Activated T-cell treated with anti-CD3 and anti-CD28 coated beads, Interleukin-2, amount 50 U/mL, for 4 hours (primary cell): Measurements from ENCODE around the gene LCOR. TPM values are rescaled to one million over a fixed set of nuclear protein-coding genes. Genes with fewer than 3 reads are reported as not detected.
"Not testable (repeated sequence)": the region's sequence is repeated elsewhere in the genome, so short reads cannot be mapped to it uniquely, and the experiment has no call there.

ENCODE experiments used
- ATAC-seq, 2 donors: fragments of 200-7000 bp; cut with Tn5 transposase; one replicate each; pipeline ENCODE4 v1.10.0; 2021
- DNase-seq: peaks from one replicate; pipeline ENCODE4 v3.0.0-alpha.2; 2020
- H3K27me3 Mint-ChIP-seq: one replicate; pipeline ENCODE4 v1.8.0; 2021; ENCODE audit warnings: low read depth, mixed read lengths
- H3K36me3 Mint-ChIP-seq: one replicate; pipeline ENCODE4 v1.8.0; 2022; ENCODE audit warnings: mixed read lengths; ENCODE audit not compliant: insufficient read depth
- H3K4me1 Mint-ChIP-seq: one replicate; pipeline ENCODE4 v1.8.0; 2021; ENCODE audit warnings: low read depth, mixed read lengths
- H3K4me3 Mint-ChIP-seq: one replicate; pipeline ENCODE4 v1.8.0; 2021; ENCODE audit warnings: mild to moderate bottlenecking, moderate library complexity, mixed read lengths
- H3K9me3 Mint-ChIP-seq: one replicate; pipeline ENCODE4 v1.8.0; 2021; ENCODE audit warnings: mixed read lengths
- total RNA-seq, 3 donors: library from RNA; stranded (reverse); gene quantifications; one replicate each; pipeline ENCODE4 v1.2.1, GENCODE V29; 2021

LCOR gene
- total RNA-seq, 3 donors from 2014 or later: 20.0 to 23.6 (median 21.9) TPM

- peaks cover 9% of the 10 kb centered on the region for H3K27me3 Mint-ChIP-seq
- H3K36me3 Mint-ChIP-seq: no peaks in the 10 kb centered on the region
- peaks cover 3% of the 10 kb centered on the region for H3K4me1 Mint-ChIP-seq
- ATAC-seq: no peak
- DNase-seq: no peak
- no peaks in the 10 kb centered on the region for H3K9me3 Mint-ChIP-seq
- H3K4me3 Mint-ChIP-seq: no peak overlapping the region
Measured at GRCh38 chr10:97032624-97033023, 200.5 kb downstream of the LCOR start.

GRCh38 chr10:97033841-97034240, 201.7 kb downstream of the LCOR start:
- not testable (repeated sequence) for H3K27me3 Mint-ChIP-seq, H3K9me3 Mint-ChIP-seq, ATAC-seq, H3K4me1 Mint-ChIP-seq, H3K36me3 Mint-ChIP-seq, DNase-seq, H3K4me3 Mint-ChIP-seq

GRCh38 chr10:97034301-97034700, 202.2 kb downstream of the LCOR start:
- Mint-ChIP-seq H3K27me3 (peaks cover 9% of the 10 kb centered on the region), H3K4me1 (peaks cover 9% of the 10 kb centered on the region), H3K36me3 (no peaks in the 10 kb centered on the region), H3K9me3 (no peaks in the 10 kb centered on the region), H3K4me3 (no peak overlapping the region)
- ATAC-seq (no peak), DNase-seq (no peak)

GRCh38 chr10:97034958-97035769, 203.1 kb downstream of the LCOR start:
- no peaks in the 10 kb centered on the region for H3K36me3 Mint-ChIP-seq
- H3K27me3 Mint-ChIP-seq: peaks cover 9% of the 10 kb centered on the region
- peaks cover 9% of the 10 kb centered on the region for H3K4me1 Mint-ChIP-seq
- no peak for DNase-seq
- H3K4me3 Mint-ChIP-seq: no peak overlapping the region
- no peak for ATAC-seq
- no peaks in the 10 kb centered on the region for H3K9me3 Mint-ChIP-seq

- Mint-ChIP-seq H3K4me3 (peak overlapping the region; percentile 73), H3K36me3 (no peaks in the 10 kb centered on the region), H3K9me3 (no peaks in the 10 kb centered on the region), H3K27me3 (peaks cover 7% of the 10 kb centered on the region), H3K4me1 (peaks cover 9% of the 10 kb centered on the region)
- ATAC-seq (peak; percentile 87 to 91), DNase-seq (peak; percentile 73)
Measured at GRCh38 chr10:97037365-97038361, 205.6 kb downstream of the LCOR start.

GRCh38 chr10:97038688-97039087, 206.6 kb downstream of the LCOR start:
- H3K4me1 Mint-ChIP-seq: peaks cover 9% of the 10 kb centered on the region
- H3K9me3 Mint-ChIP-seq: no peaks in the 10 kb centered on the region
- H3K36me3 Mint-ChIP-seq: no peaks in the 10 kb centered on the region
- peaks cover 7% of the 10 kb centered on the region for H3K27me3 Mint-ChIP-seq
- ATAC-seq (no peak), DNase-seq (no peak)
- H3K4me3 Mint-ChIP-seq: no peak overlapping the region

- H3K27me3 Mint-ChIP-seq: peaks cover 7% of the 10 kb centered on the region
- ATAC-seq: no peak
- peaks cover 9% of the 10 kb centered on the region for H3K4me1 Mint-ChIP-seq
- H3K9me3 Mint-ChIP-seq: no peaks in the 10 kb centered on the region
- no peaks in the 10 kb centered on the region for H3K36me3 Mint-ChIP-seq
- DNase-seq: no peak
- H3K4me3 Mint-ChIP-seq: no peak overlapping the region
Measured at GRCh38 chr10:97039538-97040247, 207.6 kb downstream of the LCOR start.

GRCh38 chr10:97040248-97040584, 208.1 kb downstream of the LCOR start:
- ATAC-seq (no peak), DNase-seq (no peak)
- H3K27me3 Mint-ChIP-seq: peaks cover 6% of the 10 kb centered on the region
- peaks cover 9% of the 10 kb centered on the region for H3K4me1 Mint-ChIP-seq
- H3K9me3 Mint-ChIP-seq: no peaks in the 10 kb centered on the region
- H3K4me3 Mint-ChIP-seq: no peak overlapping the region
- H3K36me3 Mint-ChIP-seq: no peaks in the 10 kb centered on the region

- DNase-seq: no peak
- no peaks in the 10 kb centered on the region for H3K36me3 Mint-ChIP-seq
- H3K9me3 Mint-ChIP-seq: no peaks in the 10 kb centered on the region
- H3K27me3 Mint-ChIP-seq: peaks cover 3% of the 10 kb centered on the region
- H3K4me3 Mint-ChIP-seq: no peak overlapping the region
- peaks cover 9% of the 10 kb centered on the region for H3K4me1 Mint-ChIP-seq
- no peak for ATAC-seq
Measured at GRCh38 chr10:97040706-97041105, 208.6 kb downstream of the LCOR start.

- no peak for ATAC-seq
- DNase-seq: no peak
- no peak overlapping the region for H3K4me3 Mint-ChIP-seq
- H3K9me3 Mint-ChIP-seq: no peaks in the 10 kb centered on the region
- H3K4me1 Mint-ChIP-seq: peaks cover 7% of the 10 kb centered on the region
- no peaks in the 10 kb centered on the region for H3K27me3 Mint-ChIP-seq
- no peaks in the 10 kb centered on the region for H3K36me3 Mint-ChIP-seq
Measured at GRCh38 chr10:97042081-97042480, 210.0 kb downstream of the LCOR start.

GRCh38 chr10:97042716-97043562, 210.8 kb downstream of the LCOR start:
- Mint-ChIP-seq H3K9me3 (no peaks in the 10 kb centered on the region), H3K36me3 (no peaks in the 10 kb centered on the region), H3K4me3 (no peak overlapping the region), H3K4me1 (peaks cover 4% of the 10 kb centered on the region), H3K27me3 (no peaks in the 10 kb centered on the region)
- DNase-seq: no peak
- ATAC-seq: no peak

- ATAC-seq (no peak), DNase-seq (no peak)
- Mint-ChIP-seq H3K36me3 (no peaks in the 10 kb centered on the region), H3K9me3 (no peaks in the 10 kb centered on the region), H3K4me3 (no peak overlapping the region), H3K4me1 (no peaks in the 10 kb centered on the region), H3K27me3 (peaks cover 1% of the 10 kb centered on the region)
Measured at GRCh38 chr10:97043563-97043855, 211.4 kb downstream of the LCOR start.
